WTC11 (cell line): ENCODE measurements around the gene TMEM14C.

Experiments used
- FOXP1 ChIP-seq: sonication (generic); formaldehyde crosslinking; IDR thresholded peaks from 2 replicates; pipeline ENCODE4 v1.8.0; 2022; ENCODE audit warnings: missing genetic modification reagents, mild to moderate bottlenecking, moderate library complexity, borderline replicate concordance
- NFYB ChIP-seq: sonication (generic); formaldehyde crosslinking; conservative IDR thresholded peaks from 2 replicates; pipeline ENCODE4 v1.8.0; 2022; ENCODE audit warnings: low read depth, missing genetic modification reagents
- NR1H2 ChIP-seq: sonication (generic); formaldehyde crosslinking; IDR thresholded peaks from 2 replicates; pipeline ENCODE4 v1.9.0; 2021; ENCODE audit warnings: mild to moderate bottlenecking, moderate library complexity, missing genetic modification reagents
- TCF7 ChIP-seq: sonication (generic); formaldehyde crosslinking; IDR thresholded peaks from 2 replicates; pipeline ENCODE4 v1.8.0; 2022; ENCODE audit warnings: mild to moderate bottlenecking, low read depth, missing genetic modification reagents, moderate library complexity
- ZBTB21 ChIP-seq: sonication (generic); formaldehyde crosslinking; IDR thresholded peaks from 2 replicates; pipeline ENCODE4 v1.8.1; 2023; ENCODE audit warnings: mild to moderate bottlenecking, missing genetic modification reagents, borderline replicate concordance
- TF ChIP-seq, protein P1 (sequence below): fragments of 200-600 bp; IDR thresholded peaks from 2 replicates; pipeline ENCODE4 v1.8.0; 2022; ENCODE audit warnings: antibody characterized with exemption
- TF ChIP-seq, protein P2 (sequence below): sonication (generic); formaldehyde crosslinking; IDR thresholded peaks from 2 replicates; pipeline ENCODE4 v1.8.0; 2022; ENCODE audit warnings: mild to moderate bottlenecking, missing genetic modification reagents
- TF ChIP-seq, protein P3 (sequence below): sonication (generic); formaldehyde crosslinking; IDR thresholded peaks from 2 replicates; pipeline ENCODE4 v1.8.1; 2023; ENCODE audit warnings: mild to moderate bottlenecking, missing genetic modification reagents
- TF ChIP-seq, protein P4 (sequence below): sonication (generic); formaldehyde crosslinking; IDR thresholded peaks from 2 replicates; pipeline ENCODE4 v1.8.0; 2023; ENCODE audit warnings: missing genetic modification reagents, mild to moderate bottlenecking, borderline replicate concordance
- TF ChIP-seq, protein P5 (sequence below): sonication (generic); formaldehyde crosslinking; IDR thresholded peaks from 2 replicates; pipeline ENCODE4 v1.8.1; 2022; ENCODE audit warnings: low read depth, missing genetic modification reagents, borderline replicate concordance

DNA sequence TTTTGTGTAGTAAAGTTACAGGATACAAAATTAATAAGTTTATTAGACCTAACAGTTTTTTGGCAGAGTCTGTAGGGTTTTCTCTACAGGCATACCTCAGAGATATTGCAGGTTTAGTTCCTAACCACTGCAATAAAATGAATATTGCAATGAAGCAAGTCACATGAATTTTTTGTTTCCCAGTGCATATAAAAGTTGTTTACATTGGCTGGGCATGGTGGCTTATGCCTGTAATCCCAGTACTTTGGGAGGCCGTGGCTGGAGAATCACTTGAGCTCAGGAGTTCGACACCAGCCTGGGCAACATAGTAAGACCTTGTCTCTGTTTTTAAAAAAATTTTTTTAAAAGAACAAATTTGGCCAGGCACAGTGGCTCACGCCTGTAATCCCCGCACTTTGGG is 44.4 kb upstream of the TMEM14C start:
- TF ChIP-seq, protein P1, sequence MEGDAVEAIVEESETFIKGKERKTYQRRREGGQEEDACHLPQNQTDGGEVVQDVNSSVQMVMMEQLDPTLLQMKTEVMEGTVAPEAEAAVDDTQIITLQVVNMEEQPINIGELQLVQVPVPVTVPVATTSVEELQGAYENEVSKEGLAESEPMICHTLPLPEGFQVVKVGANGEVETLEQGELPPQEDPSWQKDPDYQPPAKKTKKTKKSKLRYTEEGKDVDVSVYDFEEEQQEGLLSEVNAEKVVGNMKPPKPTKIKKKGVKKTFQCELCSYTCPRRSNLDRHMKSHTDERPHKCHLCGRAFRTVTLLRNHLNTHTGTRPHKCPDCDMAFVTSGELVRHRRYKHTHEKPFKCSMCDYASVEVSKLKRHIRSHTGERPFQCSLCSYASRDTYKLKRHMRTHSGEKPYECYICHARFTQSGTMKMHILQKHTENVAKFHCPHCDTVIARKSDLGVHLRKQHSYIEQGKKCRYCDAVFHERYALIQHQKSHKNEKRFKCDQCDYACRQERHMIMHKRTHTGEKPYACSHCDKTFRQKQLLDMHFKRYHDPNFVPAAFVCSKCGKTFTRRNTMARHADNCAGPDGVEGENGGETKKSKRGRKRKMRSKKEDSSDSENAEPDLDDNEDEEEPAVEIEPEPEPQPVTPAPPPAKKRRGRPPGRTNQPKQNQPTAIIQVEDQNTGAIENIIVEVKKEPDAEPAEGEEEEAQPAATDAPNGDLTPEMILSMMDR, result no peak
- no peak for TF ChIP-seq TCF7 (CRISPR knock-in tag)
- TF ChIP-seq, protein P2, sequence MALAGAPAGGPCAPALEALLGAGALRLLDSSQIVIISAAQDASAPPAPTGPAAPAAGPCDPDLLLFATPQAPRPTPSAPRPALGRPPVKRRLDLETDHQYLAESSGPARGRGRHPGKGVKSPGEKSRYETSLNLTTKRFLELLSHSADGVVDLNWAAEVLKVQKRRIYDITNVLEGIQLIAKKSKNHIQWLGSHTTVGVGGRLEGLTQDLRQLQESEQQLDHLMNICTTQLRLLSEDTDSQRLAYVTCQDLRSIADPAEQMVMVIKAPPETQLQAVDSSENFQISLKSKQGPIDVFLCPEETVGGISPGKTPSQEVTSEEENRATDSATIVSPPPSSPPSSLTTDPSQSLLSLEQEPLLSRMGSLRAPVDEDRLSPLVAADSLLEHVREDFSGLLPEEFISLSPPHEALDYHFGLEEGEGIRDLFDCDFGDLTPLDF, result no peak
- TF ChIP-seq NR1H2 (CRISPR knock-in tag), result no peak
- TF ChIP-seq, protein P3, sequence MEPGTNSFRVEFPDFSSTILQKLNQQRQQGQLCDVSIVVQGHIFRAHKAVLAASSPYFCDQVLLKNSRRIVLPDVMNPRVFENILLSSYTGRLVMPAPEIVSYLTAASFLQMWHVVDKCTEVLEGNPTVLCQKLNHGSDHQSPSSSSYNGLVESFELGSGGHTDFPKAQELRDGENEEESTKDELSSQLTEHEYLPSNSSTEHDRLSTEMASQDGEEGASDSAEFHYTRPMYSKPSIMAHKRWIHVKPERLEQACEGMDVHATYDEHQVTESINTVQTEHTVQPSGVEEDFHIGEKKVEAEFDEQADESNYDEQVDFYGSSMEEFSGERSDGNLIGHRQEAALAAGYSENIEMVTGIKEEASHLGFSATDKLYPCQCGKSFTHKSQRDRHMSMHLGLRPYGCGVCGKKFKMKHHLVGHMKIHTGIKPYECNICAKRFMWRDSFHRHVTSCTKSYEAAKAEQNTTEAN, result no peak
- TF ChIP-seq, protein P4, sequence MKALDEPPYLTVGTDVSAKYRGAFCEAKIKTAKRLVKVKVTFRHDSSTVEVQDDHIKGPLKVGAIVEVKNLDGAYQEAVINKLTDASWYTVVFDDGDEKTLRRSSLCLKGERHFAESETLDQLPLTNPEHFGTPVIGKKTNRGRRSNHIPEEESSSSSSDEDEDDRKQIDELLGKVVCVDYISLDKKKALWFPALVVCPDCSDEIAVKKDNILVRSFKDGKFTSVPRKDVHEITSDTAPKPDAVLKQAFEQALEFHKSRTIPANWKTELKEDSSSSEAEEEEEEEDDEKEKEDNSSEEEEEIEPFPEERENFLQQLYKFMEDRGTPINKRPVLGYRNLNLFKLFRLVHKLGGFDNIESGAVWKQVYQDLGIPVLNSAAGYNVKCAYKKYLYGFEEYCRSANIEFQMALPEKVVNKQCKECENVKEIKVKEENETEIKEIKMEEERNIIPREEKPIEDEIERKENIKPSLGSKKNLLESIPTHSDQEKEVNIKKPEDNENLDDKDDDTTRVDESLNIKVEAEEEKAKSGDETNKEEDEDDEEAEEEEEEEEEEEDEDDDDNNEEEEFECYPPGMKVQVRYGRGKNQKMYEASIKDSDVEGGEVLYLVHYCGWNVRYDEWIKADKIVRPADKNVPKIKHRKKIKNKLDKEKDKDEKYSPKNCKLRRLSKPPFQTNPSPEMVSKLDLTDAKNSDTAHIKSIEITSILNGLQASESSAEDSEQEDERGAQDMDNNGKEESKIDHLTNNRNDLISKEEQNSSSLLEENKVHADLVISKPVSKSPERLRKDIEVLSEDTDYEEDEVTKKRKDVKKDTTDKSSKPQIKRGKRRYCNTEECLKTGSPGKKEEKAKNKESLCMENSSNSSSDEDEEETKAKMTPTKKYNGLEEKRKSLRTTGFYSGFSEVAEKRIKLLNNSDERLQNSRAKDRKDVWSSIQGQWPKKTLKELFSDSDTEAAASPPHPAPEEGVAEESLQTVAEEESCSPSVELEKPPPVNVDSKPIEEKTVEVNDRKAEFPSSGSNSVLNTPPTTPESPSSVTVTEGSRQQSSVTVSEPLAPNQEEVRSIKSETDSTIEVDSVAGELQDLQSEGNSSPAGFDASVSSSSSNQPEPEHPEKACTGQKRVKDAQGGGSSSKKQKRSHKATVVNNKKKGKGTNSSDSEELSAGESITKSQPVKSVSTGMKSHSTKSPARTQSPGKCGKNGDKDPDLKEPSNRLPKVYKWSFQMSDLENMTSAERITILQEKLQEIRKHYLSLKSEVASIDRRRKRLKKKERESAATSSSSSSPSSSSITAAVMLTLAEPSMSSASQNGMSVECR (CRISPR knock-in tag), result no peak
- no peak for TF ChIP-seq NFYB (CRISPR knock-in tag)
- TF ChIP-seq, protein P5, sequence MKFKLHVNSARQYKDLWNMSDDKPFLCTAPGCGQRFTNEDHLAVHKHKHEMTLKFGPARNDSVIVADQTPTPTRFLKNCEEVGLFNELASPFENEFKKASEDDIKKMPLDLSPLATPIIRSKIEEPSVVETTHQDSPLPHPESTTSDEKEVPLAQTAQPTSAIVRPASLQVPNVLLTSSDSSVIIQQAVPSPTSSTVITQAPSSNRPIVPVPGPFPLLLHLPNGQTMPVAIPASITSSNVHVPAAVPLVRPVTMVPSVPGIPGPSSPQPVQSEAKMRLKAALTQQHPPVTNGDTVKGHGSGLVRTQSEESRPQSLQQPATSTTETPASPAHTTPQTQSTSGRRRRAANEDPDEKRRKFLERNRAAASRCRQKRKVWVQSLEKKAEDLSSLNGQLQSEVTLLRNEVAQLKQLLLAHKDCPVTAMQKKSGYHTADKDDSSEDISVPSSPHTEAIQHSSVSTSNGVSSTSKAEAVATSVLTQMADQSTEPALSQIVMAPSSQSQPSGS, result no peak
- no peak for TF ChIP-seq ZBTB21 (CRISPR knock-in tag)
- no peak for TF ChIP-seq FOXP1 (CRISPR knock-in tag)
